GM18909 (cell line): ENCODE data around the gene CASP3.
"Not testable (repeated sequence)": the region's sequence is repeated elsewhere in the genome, so short reads cannot be mapped to it uniquely, and the experiment has no call there.

Experiments used
- ATAC-seq: cut with Tn5 transposase; IDR thresholded peaks from one replicate; pipeline ENCODE4 v1.9.1; 2021; ENCODE audit warnings: mild to moderate bottlenecking; ENCODE audit not compliant: unreplicated experiment, poor library complexity

Gene CASP3

GRCh38 chr4:184664445-184665210 lies 15.4 kb upstream of the CASP3 start:
- ATAC-seq = peak; percentile 50

GRCh38 chr4:184662236-184662635 lies 13.0 kb upstream of the CASP3 start:
- no peak for ATAC-seq

GRCh38 chr4:184660978-184661377 lies 11.7 kb upstream of the CASP3 start:
- no peak for ATAC-seq

- not testable (repeated sequence) for ATAC-seq
These were observed 8.6 kb upstream of the CASP3 start for GRCh38 chr4:184657820-184658219.

GRCh38 chr4:184657144-184657543 lies 7.9 kb upstream of the CASP3 start:
- no peak for ATAC-seq

GRCh38 chr4:184655889-184656869 lies 6.9 kb upstream of the CASP3 start:
- ATAC-seq = no peak

- ATAC-seq = no peak
These were observed 4.4 kb upstream of the CASP3 start for GRCh38 chr4:184653650-184654049.

- ATAC-seq = not testable (repeated sequence)
These were observed 3.4 kb upstream of the CASP3 start for GRCh38 chr4:184652681-184653080.

- ATAC-seq = no peak
These were observed 2.7 kb upstream of the CASP3 start for GRCh38 chr4:184651899-184652298.

- peak; percentile 13 for ATAC-seq
These were observed 966 bp upstream of the CASP3 start for GRCh38 chr4:184649971-184650855.

GRCh38 chr4:184648313-184649025 lies 778 bp downstream of the CASP3 start:
- peak; percentile 28 for ATAC-seq

- no peak for ATAC-seq
These were observed 1.3 kb downstream of the CASP3 start for GRCh38 chr4:184648054-184648312.

GRCh38 chr4:184647266-184648053 lies 1.8 kb downstream of the CASP3 start:
- ATAC-seq = no peak

GRCh38 chr4:184645904-184646610 lies 3.2 kb downstream of the CASP3 start:
- no peak for ATAC-seq

GRCh38 chr4:184644553-184645307 lies 4.5 kb downstream of the CASP3 start:
- no peak for ATAC-seq

- ATAC-seq = no peak
These were observed 5.5 kb downstream of the CASP3 start for GRCh38 chr4:184643731-184644130.

GRCh38 chr4:184641451-184641850 lies 7.8 kb downstream of the CASP3 start:
- no peak for ATAC-seq

GRCh38 chr4:184641022-184641421 lies 8.2 kb downstream of the CASP3 start:
- ATAC-seq = peak; percentile 77
